Kasumi-1 (cell line): ENCODE measurements around the gene PPL.

Source experiments
- DNase-seq, 2 experiments: peaks; one replicate each; lab custom pipeline; 2025; lab: John Stamatoyannopoulos, UW

PPL gene

GRCh38 chr16:4864728-4865127 lies 72.2 kb downstream of the PPL start:
- DNase-seq = no peak

- DNase-seq = no peak
Measured at GRCh38 chr16:4862639-4863038, 74.3 kb downstream of the PPL start.

- DNase-seq = no peak
Measured at GRCh38 chr16:4860727-4861342, 76.1 kb downstream of the PPL start.

GRCh38 chr16:4859900-4860255 lies 77.1 kb downstream of the PPL start:
- no peak for DNase-seq

- no peak for DNase-seq
Measured at GRCh38 chr16:4859190-4859899, 77.6 kb downstream of the PPL start.

GRCh38 chr16:4855804-4856203 lies 81.1 kb downstream of the PPL start:
- no peak for DNase-seq

GRCh38 chr16:4855371-4855770 lies 81.6 kb downstream of the PPL start:
- DNase-seq = no peak

- DNase-seq = no peak
Measured at GRCh38 chr16:4852221-4852872, 84.6 kb downstream of the PPL start.

- DNase-seq = no peak
Measured at GRCh38 chr16:4850211-4850610, 86.7 kb downstream of the PPL start.

- DNase-seq = peak in 1 of 2 experiments; percentile 1
Measured at GRCh38 chr16:4847774-4848587, 89.0 kb downstream of the PPL start.

- peak; percentile 69 to 75 for DNase-seq
Measured at GRCh38 chr16:4846901-4847773, 89.8 kb downstream of the PPL start, which contains the start of the genes GLYR1 and UBN1. GLYR1 (minus strand) TSS chr16:4847288; CDS start chr16:4847265, 23 bp downstream. UBN1 (plus strand) TSS chr16:4847481; CDS start chr16:4852918, 5,437 bp downstream.

GRCh38 chr16:4846503-4846900 lies 90.4 kb downstream of the PPL start:
- peak in 1 of 2 experiments; percentile 12 for DNase-seq

- DNase-seq = no peak
Measured at GRCh38 chr16:4840984-4841383, 96.0 kb downstream of the PPL start.

GRCh38 chr16:4839942-4840341 lies 97.0 kb downstream of the PPL start:
- DNase-seq = peak in 1 of 2 experiments; percentile 7

GRCh38 chr16:4837733-4838501 lies 99.0 kb downstream of the PPL start:
- no peak for DNase-seq

- DNase-seq = no peak
Measured at GRCh38 chr16:4836727-4837126, 100.2 kb downstream of the PPL start.

GRCh38 chr16:4833584-4833983 lies 103.4 kb downstream of the PPL start:
- no peak for DNase-seq

GRCh38 chr16:4832698-4833343 lies 104.1 kb downstream of the PPL start:
- DNase-seq = no peak
